HepG2 (cell line): ENCODE results near the gene NTRK2. TPM values are rescaled to one million over a fixed set of nuclear protein-coding genes. Genes with fewer than 3 reads are reported as not detected.

Experiments used
- ATAC-seq: fragments of 200-7000 bp; cut with Tn5 transposase; 3 replicates; pipeline ENCODE4 v1.9.1; 2020; ENCODE audit warnings: mild to moderate bottlenecking, moderate library complexity
- BruUV-seq: library from RNA; stranded (reverse); fragments of 400-500 nt; replicated peaks from 2 replicates; lab custom pipeline; 2021; lab: Mats Ljungman, UMichigan
- CTCF ChIA-PET: fragments of 300-600 bp; formaldehyde crosslinking; extraction: SDS; loops from one replicate; lab custom pipeline; 2021; ENCODE audit warnings: low total read pairs, inconsistent platforms, low intra/inter-chr PET ratio; lab: Yijun Ruan, JAX
- POLR2A ChIA-PET: fragments of 350-600 bp; sonication (Branson Sonifier 250); formaldehyde crosslinking; loops from one replicate; lab custom pipeline; 2020; ENCODE audit warnings: antibody characterized with exemption, inconsistent platforms; lab: Yijun Ruan, JAX
- DNase-seq: peaks from one replicate; pipeline ENCODE4 v3.0.0-alpha.2; 2015; ENCODE audit warnings: low spot score
- FAIRE-seq: peaks from 3 replicates; lab custom pipeline; 2011; peaks lifted over from hg19 to GRCh38; lab: Jason Lieb, UNC
- H2AFZ ChIP-seq: one replicate; pipeline ENCODE4 v1.6.1; 2011; ENCODE audit warnings: low read length, inconsistent platforms
- H3K27ac ChIP-seq: fragments of 300-600 bp; 3 replicates; pipeline ENCODE4 v1.8.0; 2011; ENCODE audit warnings: mixed run types, mild to moderate bottlenecking, mixed read lengths, low read length, inconsistent platforms; ENCODE audit not compliant: insufficient read depth; ENCODE audit errors: extremely low read length
- H3K27me3 ChIP-seq, 2 experiments: fragments of 200-600 bp in 1 of 2; 2 replicates in 1 of 2; 3 replicates in 1 of 2; pipeline versions ENCODE4 v1.6.0 to v1.8.0; 2011; ENCODE audit warnings: low read length in 2 of 2, mild to moderate bottlenecking in 2 of 2, moderate library complexity in 2 of 2, inconsistent platforms in 1 of 2; ENCODE audit not compliant: insufficient read depth in 2 of 2, control insufficient read depth in 1 of 2
- H3K36me3 ChIP-seq, 2 experiments: fragments of 200-600 bp in 1 of 2; replicated peaks in 1 of 2; 2 replicates in 1 of 2; 3 replicates in 1 of 2; pipeline versions ENCODE4 v1.5.1 to v1.8.0; 2011; ENCODE audit warnings: low read length in 2 of 2, inconsistent platforms in 1 of 2; ENCODE audit not compliant: insufficient read depth in 2 of 2, control insufficient read depth in 1 of 2
- H3K4me1 ChIP-seq: 2 replicates; pipeline ENCODE4 v1.5.1; 2012; ENCODE audit warnings: low read length, inconsistent platforms; ENCODE audit not compliant: insufficient read depth
- H3K4me2 ChIP-seq: 2 replicates; pipeline ENCODE4 v1.6.0; 2011; ENCODE audit warnings: low read depth, low read length, inconsistent platforms
- H3K4me3 ChIP-seq, 3 experiments: fragments of 200-600 bp in 1 of 3; sonication (generic), shearing (Covaris generic) in 1 of 3; replicated peaks in 1 of 3; 2 replicates each; pipeline ENCODE4 v1.5.1; 2011 to 2016; ENCODE audit warnings: low read length in 3 of 3, inconsistent platforms in 2 of 3, low read depth in 2 of 3, mild to moderate bottlenecking in 2 of 3, control low read depth in 1 of 3, mixed read lengths in 1 of 3; ENCODE audit not compliant: insufficient read depth in 1 of 3
- H3K79me2 ChIP-seq: one replicate; pipeline ENCODE4 v1.6.1; 2011; ENCODE audit warnings: low read length, inconsistent platforms; ENCODE audit not compliant: insufficient read depth
- H3K9ac ChIP-seq: 2 replicates; pipeline ENCODE4 v1.6.0; 2011; ENCODE audit warnings: mild to moderate bottlenecking, low read depth, low read length, inconsistent platforms; ENCODE audit not compliant: insufficient read depth
- H3K9me3 ChIP-seq: 2 replicates; pipeline ENCODE4 v1.5.1; 2012; ENCODE audit warnings: mild to moderate bottlenecking, low read length
- H4K20me1 ChIP-seq: 2 replicates; pipeline ENCODE4 v1.6.0; 2011; ENCODE audit warnings: inconsistent platforms, mild to moderate bottlenecking, low read length, moderate library complexity; ENCODE audit not compliant: insufficient read depth
- RBAK ChIP-seq: sonication (generic); formaldehyde crosslinking; IDR thresholded peaks from 2 replicates; pipeline ENCODE4 v1.5.1; 2020; ENCODE audit warnings: mild to moderate bottlenecking, missing genetic modification reagents
- SMC3 ChIP-seq: IDR thresholded peaks from 2 replicates; pipeline ENCODE4 v1.6.1; 2011; ENCODE audit warnings: low read length, improper control_type of control experiment
- SOX13 ChIP-seq, 3 experiments: fragments of 450-650 bp in 1 of 3; sonication (generic) in 1 of 3; formaldehyde crosslinking in 1 of 3; IDR thresholded peaks in 2 of 3; conservative IDR thresholded peaks in 1 of 3; 2 replicates each; pipeline versions ENCODE4 v1.5.0 to v1.6.1; 2016 to 2020; ENCODE audit warnings: antibody characterized with exemption in 1 of 3, mild to moderate bottlenecking in 1 of 3, missing compliant biosample characterization in 1 of 3, missing genetic modification reagents in 1 of 3, moderate library complexity in 1 of 3
- STAG1 ChIP-seq: sonication (generic); formaldehyde crosslinking; IDR thresholded peaks from 2 replicates; pipeline ENCODE4 v1.4.0; 2020; ENCODE audit warnings: missing genetic modification reagents
- WGBS: methylation state at CpG from one replicate; pipeline ENCODE4 v1.1.6; 2017; ENCODE audit warnings: low lambda C conversion rate; 5-methylcytosine and 5-hydroxymethylcytosine counted together
- in situ Hi-C: cut with HindIII; loops from 2 replicates; pipeline ENCODE4 v1.10.0; 2017; ENCODE audit warnings: low pct_unique_long_range_greater_than_20kb; ENCODE audit not compliant: extremely low pct_ligation_motif_present
- intact Hi-C: fragments of 100-400 bp; cut with micrococcal nuclease; formaldehyde crosslinking; loops from one replicate; pipeline ENCODE4 v1.10.0; 2022; ENCODE audit not compliant: unreplicated experiment
- polyA plus RNA-seq, 8 experiments: library from polyadenylated mRNA; depleted of rRNA in 3 of 8; stranded (reverse) in 7 of 8; unstranded in 1 of 8; fragments of >200 nt; fragmentation: Illumina TruSeq in 4 of 8; extraction: Trizol in 4 of 8; gene quantifications; 2 replicates each; pipeline versions ENCODE4 v1.2.1 to v1.2.3, GENCODE V29; 2011 to 2016; ENCODE audit warnings: low read depth in 4 of 8, missing spikeins in 1 of 8, mixed read lengths in 1 of 8; ENCODE audit not compliant: insufficient read depth in 1 of 8
- total RNA-seq, 5 experiments: library from RNA; depleted of rRNA; stranded (reverse); fragments of >200 nt; fragmentation: Illumina TruSeq; extraction: Trizol; gene quantifications; 2 replicates each; pipeline ENCODE4 v1.2.3, GENCODE V29; 2016; ENCODE audit warnings: low read depth in 1 of 5
- TF ChIP-seq, protein P1 (sequence below): sonication (generic); formaldehyde crosslinking; IDR thresholded peaks from 2 replicates; pipeline ENCODE4 v1.5.0; 2020; ENCODE audit warnings: mild to moderate bottlenecking, missing genetic modification reagents, moderate library complexity

NTRK2 gene
- total and polyA plus RNA-seq, 2 of the 13 experiments (the other 11 are each of a cell fraction or from before 2014, with no cell fraction given): not detected

DNA sequence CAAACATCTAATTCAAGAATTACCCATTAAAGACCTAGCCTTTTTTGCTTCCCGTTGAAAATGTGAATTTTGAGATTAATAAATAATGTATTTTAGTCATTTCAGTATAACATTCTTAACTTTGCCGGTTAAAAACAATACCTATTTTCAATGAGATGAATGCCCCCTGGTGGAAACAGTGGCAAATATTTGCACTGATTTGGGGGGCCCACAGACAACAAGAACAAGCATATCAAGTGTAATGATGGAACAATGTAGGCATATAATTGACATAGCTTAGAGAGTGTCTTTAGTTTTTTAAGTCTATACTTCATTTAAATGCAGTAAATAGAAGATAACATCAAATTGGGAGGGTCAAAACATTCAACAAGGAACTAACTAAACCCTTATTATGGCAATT lies 111.9 kb downstream of the NTRK2 start:
- ChIA-PET CTCF (interaction anchor here (1.4 to 1.5 kb wide), 2 partner anchors 383 to 384 kb away, joined by 3 to 6 read pairs; no protein-coding TSS in a partner anchor), POLR2A (no interaction called here)
- H3K9ac ChIP-seq: no peak overlapping the region
- H3K79me2 ChIP-seq: no peaks in the 10 kb centered on the region
- no peaks in the 10 kb centered on the region for H4K20me1 ChIP-seq
- in situ Hi-C loops: loop anchor here (5.0 kb wide), 1 partner anchor 384 kb away; no protein-coding TSS in a partner anchor
- FAIRE-seq (no peak), DNase-seq (peak; percentile 23), ATAC-seq (no peak)
- WGBS: 4% methylated on average over 2 of the region's 2 CpGs
- H3K4me1 ChIP-seq: no peaks in the 10 kb centered on the region
- no peaks in the 10 kb centered on the region; a peak in 1 of 5 replicates for H3K27me3 ChIP-seq
- BruUV-seq: no TSS peak
- no peak overlapping the region for H3K4me3 ChIP-seq
- TF ChIP-seq SMC3 (peak; percentile 26; the same call in 1 of the 2 replicates), SOX13 (IDR thresholded peaks at IDR 0.05) (no peak), SOX13 (CRISPR knock-in tag; conservative IDR thresholded peaks at IDR 0.05 in 1 of 2, IDR thresholded peaks at IDR 0.05 in 1 of 2) (no peak), RBAK (CRISPR knock-in tag) (no peak), STAG1 (0 out of 2 replicates have a peak, but pooled peaks have one; percentile 16)
- TF ChIP-seq, protein P1, sequence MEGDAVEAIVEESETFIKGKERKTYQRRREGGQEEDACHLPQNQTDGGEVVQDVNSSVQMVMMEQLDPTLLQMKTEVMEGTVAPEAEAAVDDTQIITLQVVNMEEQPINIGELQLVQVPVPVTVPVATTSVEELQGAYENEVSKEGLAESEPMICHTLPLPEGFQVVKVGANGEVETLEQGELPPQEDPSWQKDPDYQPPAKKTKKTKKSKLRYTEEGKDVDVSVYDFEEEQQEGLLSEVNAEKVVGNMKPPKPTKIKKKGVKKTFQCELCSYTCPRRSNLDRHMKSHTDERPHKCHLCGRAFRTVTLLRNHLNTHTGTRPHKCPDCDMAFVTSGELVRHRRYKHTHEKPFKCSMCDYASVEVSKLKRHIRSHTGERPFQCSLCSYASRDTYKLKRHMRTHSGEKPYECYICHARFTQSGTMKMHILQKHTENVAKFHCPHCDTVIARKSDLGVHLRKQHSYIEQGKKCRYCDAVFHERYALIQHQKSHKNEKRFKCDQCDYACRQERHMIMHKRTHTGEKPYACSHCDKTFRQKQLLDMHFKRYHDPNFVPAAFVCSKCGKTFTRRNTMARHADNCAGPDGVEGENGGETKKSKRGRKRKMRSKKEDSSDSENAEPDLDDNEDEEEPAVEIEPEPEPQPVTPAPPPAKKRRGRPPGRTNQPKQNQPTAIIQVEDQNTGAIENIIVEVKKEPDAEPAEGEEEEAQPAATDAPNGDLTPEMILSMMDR (CRISPR knock-in tag): peak; percentile 36
- H3K9me3 ChIP-seq: no peaks in the 10 kb centered on the region
- intact Hi-C loops: no loop called here
- H3K27ac ChIP-seq: no peak overlapping the region
- no peak overlapping the region for H2AFZ ChIP-seq
- H3K4me2 ChIP-seq: no peak overlapping the region
- H3K36me3 ChIP-seq: no peaks in the 10 kb centered on the region
